ENCODE measurements around the gene BCAS3. TPM values are rescaled to one million over a fixed set of nuclear protein-coding genes. Genes with fewer than 3 reads are reported as not detected.

The BCAS3 gene
- polyA plus RNA-seq, 3 donors, result 10.3 to 19.1 (median 14.7) TPM

GRCh38 chr17:61388561-61389356 is 711.1 kb downstream of the BCAS3 start:
- peaks cover 15 to 34% (median 16%) of the 10 kb centered on the region in 3 donors for H3K27me3 Mint-ChIP-seq (ENCODE audit: low read depth in 3 of 3)
- 100% methylated on average over 3 of the region's 21 CpGs for WGBS (ENCODE audit: insufficient coverage)
- Histone ChIP-seq H3K36me3 (replicated peaks in 1 of 2; ENCODE audit: control insufficient read depth in 1 of 2, insufficient read depth in 2 of 2, low read length in 2 of 2) (no peaks in the 10 kb centered on the region), H3K4me3 (replicated peaks in 1 of 3; ENCODE audit: low read depth in 2 of 3, low read length in 3 of 3) (no peak overlapping the region), H2AFZ (ENCODE audit: insufficient read depth, low read depth, low read length, poor library complexity, severe bottlenecking) (no peak overlapping the region), H3K4me1 (ENCODE audit: control insufficient read depth in 1 of 2, insufficient read depth in 2 of 2, low read length in 2 of 2) (no peaks in the 10 kb centered on the region), H3K4me2 (replicated peaks; ENCODE audit: extremely low read depth, low read length, poor library complexity, severe bottlenecking) (no peak overlapping the region), H3K27me3 (ENCODE audit: control insufficient read depth in 2 of 2, insufficient read depth in 2 of 2, low read length in 2 of 2) (peaks cover 0 to under 1% of the 10 kb centered on the region in 2 donors), H3K9me3 (replicated peaks in 1 of 2; ENCODE audit: control insufficient read depth in 1 of 2, insufficient read depth in 1 of 2, low read length in 2 of 2) (no peaks in the 10 kb centered on the region), H3K9ac (ENCODE audit: insufficient read depth, low read length, poor library complexity, severe bottlenecking) (no peak overlapping the region), H3K27ac (ENCODE audit: low read depth in 1 of 2, low read length in 2 of 2) (no peak overlapping the region), H3K79me2 (ENCODE audit: insufficient read depth, low read length) (no peaks in the 10 kb centered on the region), H4K20me1 (ENCODE audit: insufficient read depth, low read length) (no peaks in the 10 kb centered on the region)
- no peak overlapping the region for H3K4me3 Mint-ChIP-seq
- peaks cover 0 to 3% (median 0%) of the 10 kb centered on the region in 7 donors for H3K9me3 Mint-ChIP-seq
- intact Hi-C loops (cut with micrococcal nuclease), result no loop called here
- peaks cover 0 to 8% of the 10 kb centered on the region in 2 donors for H3K36me3 Mint-ChIP-seq
- DNase-seq, result no peak
- no peak for TF ChIP-seq CTCF (IDR thresholded peaks at IDR 0.05)
- H3K27ac Mint-ChIP-seq, result peak overlapping the region in 1 of 7 donors; percentile 20
- peaks cover 3% of the 10 kb centered on the region for H3K4me1 Mint-ChIP-seq

GRCh38 chr17:61389670-61390478 is 712.2 kb downstream of the BCAS3 start:
- no peaks in the 10 kb centered on the region for H3K79me2 ChIP-seq (ENCODE audit: insufficient read depth, low read length)
- no peaks in the 10 kb centered on the region for H3K4me1 ChIP-seq (ENCODE audit: control insufficient read depth in 1 of 2, insufficient read depth in 2 of 2, low read length in 2 of 2)
- no peaks in the 10 kb centered on the region for H4K20me1 ChIP-seq (ENCODE audit: insufficient read depth, low read length)
- H3K4me2 ChIP-seq (replicated peaks; ENCODE audit: extremely low read depth, low read length, poor library complexity, severe bottlenecking), result no peak overlapping the region
- H3K36me3 ChIP-seq (replicated peaks in 1 of 2; ENCODE audit: control insufficient read depth in 1 of 2, insufficient read depth in 2 of 2, low read length in 2 of 2), result no peaks in the 10 kb centered on the region
- H3K4me3 Mint-ChIP-seq, result no peak overlapping the region
- WGBS (ENCODE audit: insufficient coverage), result 34% methylated on average over 13 of the region's 25 CpGs
- TF ChIP-seq CTCF (IDR thresholded peaks at IDR 0.05), result peak; percentile 97
- peaks cover under 1 to 12% of the 10 kb centered on the region in 2 donors for H3K27me3 ChIP-seq (ENCODE audit: control insufficient read depth in 2 of 2, insufficient read depth in 2 of 2, low read length in 2 of 2)
- H3K4me1 Mint-ChIP-seq, result peaks cover 3% of the 10 kb centered on the region
- peaks cover 0 to 7% of the 10 kb centered on the region in 2 donors for H3K36me3 Mint-ChIP-seq
- no peak overlapping the region for H3K4me3 ChIP-seq (replicated peaks in 1 of 3; ENCODE audit: low read depth in 2 of 3, low read length in 3 of 3)
- DNase-seq, result peak in 2 of 3 donors; percentile 27 to 43
- no peaks in the 10 kb centered on the region for H3K9me3 ChIP-seq (replicated peaks in 1 of 2; ENCODE audit: control insufficient read depth in 1 of 2, insufficient read depth in 1 of 2, low read length in 2 of 2)
- H3K27ac ChIP-seq (ENCODE audit: low read depth in 1 of 2, low read length in 2 of 2), result no peak overlapping the region
- H2AFZ ChIP-seq (ENCODE audit: insufficient read depth, low read depth, low read length, poor library complexity, severe bottlenecking), result no peak overlapping the region
- H3K9me3 Mint-ChIP-seq, result peaks cover 0 to 3% (median 0%) of the 10 kb centered on the region in 7 donors
- intact Hi-C loops (cut with micrococcal nuclease), result loop anchor here (5.0 to 10.0 kb wide), 4 partner anchors 385 to 668 kb away; no protein-coding TSS in a partner anchor
- H3K27ac Mint-ChIP-seq, result no peak overlapping the region
- no peak overlapping the region for H3K9ac ChIP-seq (ENCODE audit: insufficient read depth, low read length, poor library complexity, severe bottlenecking)
- peaks cover 21 to 45% (median 24%) of the 10 kb centered on the region in 3 donors for H3K27me3 Mint-ChIP-seq (ENCODE audit: low read depth in 3 of 3)

All from CD14-positive monocyte (primary cell).